Measurements from ENCODE around the gene MAK. TPM values are rescaled to one million over a fixed set of nuclear protein-coding genes. Genes with fewer than 3 reads are reported as not detected.
"Not testable (repeated sequence)": the region's sequence is repeated elsewhere in the genome, so short reads cannot be mapped to it uniquely, and the experiment has no call there.

MAK gene
- total RNA-seq, 1 experiment from 2014 or later: 0.06 TPM

DNA sequence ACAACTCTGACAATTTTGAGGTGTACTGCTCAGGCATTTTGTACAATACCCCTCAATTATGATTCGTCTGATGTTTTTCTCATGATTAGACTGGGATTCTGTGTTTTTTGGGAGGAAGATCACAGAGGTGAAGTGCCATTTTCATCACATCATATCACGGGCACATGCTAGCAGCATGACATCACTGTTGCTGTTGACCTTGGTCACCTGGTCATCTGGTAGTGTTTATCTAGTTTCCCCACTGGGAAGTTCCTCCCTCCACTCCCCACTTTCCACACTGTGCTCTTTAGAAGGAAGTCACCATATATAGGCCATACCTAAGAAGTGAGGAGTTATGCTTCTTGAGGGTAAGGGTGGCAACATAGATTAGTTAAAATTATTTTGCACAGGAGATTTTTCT is 22.7 kb upstream of the MAK start:
- H3K4me1 ChIP-seq (ENCODE audit: insufficient read depth, low read length, poor library complexity, severe bottlenecking): no peaks in the 10 kb centered on the region
- DNase-seq (ENCODE audit: low spot score): no peak
- H3K27ac ChIP-seq (ENCODE audit: low read depth, low read length, poor library complexity, severe bottlenecking): no peak overlapping the region
- POLR2A ChIA-PET (ENCODE audit: low non-redundant PET): no interaction called here
- H3K4me3 ChIP-seq (ENCODE audit: low read depth, low read length, poor library complexity, severe bottlenecking): no peak overlapping the region
- no peaks in the 10 kb centered on the region for H3K36me3 ChIP-seq (ENCODE audit: insufficient read depth, low read length, poor library complexity, severe bottlenecking)
- TF ChIP-seq, protein P1, sequence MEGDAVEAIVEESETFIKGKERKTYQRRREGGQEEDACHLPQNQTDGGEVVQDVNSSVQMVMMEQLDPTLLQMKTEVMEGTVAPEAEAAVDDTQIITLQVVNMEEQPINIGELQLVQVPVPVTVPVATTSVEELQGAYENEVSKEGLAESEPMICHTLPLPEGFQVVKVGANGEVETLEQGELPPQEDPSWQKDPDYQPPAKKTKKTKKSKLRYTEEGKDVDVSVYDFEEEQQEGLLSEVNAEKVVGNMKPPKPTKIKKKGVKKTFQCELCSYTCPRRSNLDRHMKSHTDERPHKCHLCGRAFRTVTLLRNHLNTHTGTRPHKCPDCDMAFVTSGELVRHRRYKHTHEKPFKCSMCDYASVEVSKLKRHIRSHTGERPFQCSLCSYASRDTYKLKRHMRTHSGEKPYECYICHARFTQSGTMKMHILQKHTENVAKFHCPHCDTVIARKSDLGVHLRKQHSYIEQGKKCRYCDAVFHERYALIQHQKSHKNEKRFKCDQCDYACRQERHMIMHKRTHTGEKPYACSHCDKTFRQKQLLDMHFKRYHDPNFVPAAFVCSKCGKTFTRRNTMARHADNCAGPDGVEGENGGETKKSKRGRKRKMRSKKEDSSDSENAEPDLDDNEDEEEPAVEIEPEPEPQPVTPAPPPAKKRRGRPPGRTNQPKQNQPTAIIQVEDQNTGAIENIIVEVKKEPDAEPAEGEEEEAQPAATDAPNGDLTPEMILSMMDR (conservative IDR thresholded peaks at IDR 0.05; ENCODE audit: low read depth, low read length): no peak
- TF ChIP-seq EZH2 (IDR thresholded peaks at IDR 0.05; ENCODE audit: borderline replicate concordance, low read depth, low read length, poor library complexity, severe bottlenecking): no peak
- H3K9me3 ChIP-seq (ENCODE audit: low read depth, low read length, poor library complexity, severe bottlenecking): no peaks in the 10 kb centered on the region
- H3K27me3 ChIP-seq (replicated peaks; ENCODE audit: insufficient read depth, low read depth, low read length, poor library complexity): no peaks in the 10 kb centered on the region
- CTCF ChIA-PET: no interaction called here
- BruUV-seq (replicated peaks): no TSS peak
- intact Hi-C loops (cut with micrococcal nuclease; ENCODE audit: unreplicated experiment): no loop called here

DNA sequence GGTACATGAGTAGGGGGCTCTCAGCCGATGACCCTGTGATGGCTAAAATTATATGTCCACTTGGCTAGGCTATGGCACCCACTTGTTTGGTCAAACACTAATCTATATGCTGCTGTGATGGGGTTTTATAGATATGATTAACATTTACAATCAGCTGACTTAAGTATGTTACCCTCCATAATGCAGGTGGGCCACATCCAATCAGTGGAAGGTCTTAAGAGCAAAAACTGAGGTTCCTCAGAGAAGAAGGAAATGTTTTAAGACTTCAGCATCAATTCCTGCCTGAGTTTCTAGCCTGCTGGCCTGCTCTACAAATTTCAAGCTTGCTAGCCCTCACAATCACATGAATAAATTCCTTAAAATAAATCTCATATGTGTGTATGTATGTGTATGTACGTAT is 18.9 kb upstream of the MAK start:
- ChIA-PET POLR2A (ENCODE audit: low non-redundant PET) (no interaction called here), CTCF (no interaction called here)
- DNase-seq (ENCODE audit: low spot score): no peak
- Histone ChIP-seq H3K4me3 (ENCODE audit: low read depth, low read length, poor library complexity, severe bottlenecking) (no peak overlapping the region), H3K36me3 (ENCODE audit: insufficient read depth, low read length, poor library complexity, severe bottlenecking) (no peaks in the 10 kb centered on the region), H3K4me1 (ENCODE audit: insufficient read depth, low read length, poor library complexity, severe bottlenecking) (no peaks in the 10 kb centered on the region), H3K27ac (ENCODE audit: low read depth, low read length, poor library complexity, severe bottlenecking) (no peak overlapping the region), H3K27me3 (replicated peaks; ENCODE audit: insufficient read depth, low read depth, low read length, poor library complexity) (no peaks in the 10 kb centered on the region), H3K9me3 (ENCODE audit: low read depth, low read length, poor library complexity, severe bottlenecking) (peaks cover 14% of the 10 kb centered on the region)
- intact Hi-C loops (cut with micrococcal nuclease; ENCODE audit: unreplicated experiment): no loop called here
- no peak for TF ChIP-seq EZH2 (IDR thresholded peaks at IDR 0.05; ENCODE audit: borderline replicate concordance, low read depth, low read length, poor library complexity, severe bottlenecking)
- TF ChIP-seq, protein P1 (conservative IDR thresholded peaks at IDR 0.05; ENCODE audit: low read depth, low read length): no peak
- no TSS peak for BruUV-seq (replicated peaks)

DNA sequence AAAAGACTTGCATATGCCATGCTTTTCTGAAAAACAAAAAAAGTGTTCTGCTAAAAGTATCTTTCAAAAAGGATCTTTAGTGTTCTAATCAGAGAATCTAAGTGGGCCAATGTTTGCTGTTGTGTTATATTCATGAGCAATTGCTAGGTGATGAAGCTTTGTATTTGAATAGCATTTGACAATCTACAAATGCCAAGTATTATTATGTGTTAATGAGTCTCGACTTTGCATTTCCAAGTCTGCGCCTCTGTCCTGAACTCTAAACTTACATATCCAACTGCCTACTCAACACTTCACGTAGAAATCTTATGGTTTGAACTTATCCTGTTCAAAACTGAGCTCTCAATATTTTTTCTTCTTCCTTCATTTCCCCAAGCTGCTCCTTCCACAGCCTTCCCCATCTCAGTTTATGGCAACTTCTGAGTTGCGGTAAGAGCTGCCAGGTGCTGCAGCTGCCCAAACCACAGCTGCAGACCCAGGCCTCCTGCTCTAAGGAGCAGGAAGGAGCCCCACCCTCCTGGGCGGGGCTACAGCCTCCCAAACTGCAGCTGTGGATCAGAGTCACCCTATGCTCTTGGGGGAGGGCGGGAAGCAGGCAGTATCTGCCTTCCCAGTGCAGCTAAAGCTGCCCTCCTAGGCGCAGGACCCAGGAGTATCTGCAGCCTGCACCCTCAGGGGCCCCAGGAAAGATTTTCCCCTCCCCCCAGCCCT is 16.7 kb upstream of the MAK start:
- no peak for DNase-seq (ENCODE audit: low spot score)
- Histone ChIP-seq H3K9me3 (ENCODE audit: low read depth, low read length, poor library complexity, severe bottlenecking) (peaks cover 14% of the 10 kb centered on the region), H3K36me3 (ENCODE audit: insufficient read depth, low read length, poor library complexity, severe bottlenecking) (no peaks in the 10 kb centered on the region), H3K4me3 (ENCODE audit: low read depth, low read length, poor library complexity, severe bottlenecking) (no peak overlapping the region), H3K4me1 (ENCODE audit: insufficient read depth, low read length, poor library complexity, severe bottlenecking) (no peaks in the 10 kb centered on the region), H3K27me3 (replicated peaks; ENCODE audit: insufficient read depth, low read depth, low read length, poor library complexity) (no peaks in the 10 kb centered on the region), H3K27ac (ENCODE audit: low read depth, low read length, poor library complexity, severe bottlenecking) (no peak overlapping the region)
- POLR2A ChIA-PET (ENCODE audit: low non-redundant PET): no interaction called here
- intact Hi-C loops (cut with micrococcal nuclease; ENCODE audit: unreplicated experiment): no loop called here
- TF ChIP-seq, protein P1 (conservative IDR thresholded peaks at IDR 0.05; ENCODE audit: low read depth, low read length): no peak
- TF ChIP-seq EZH2 (IDR thresholded peaks at IDR 0.05; ENCODE audit: borderline replicate concordance, low read depth, low read length, poor library complexity, severe bottlenecking): no peak
- BruUV-seq (replicated peaks): no TSS peak
- CTCF ChIA-PET: no interaction called here

DNA sequence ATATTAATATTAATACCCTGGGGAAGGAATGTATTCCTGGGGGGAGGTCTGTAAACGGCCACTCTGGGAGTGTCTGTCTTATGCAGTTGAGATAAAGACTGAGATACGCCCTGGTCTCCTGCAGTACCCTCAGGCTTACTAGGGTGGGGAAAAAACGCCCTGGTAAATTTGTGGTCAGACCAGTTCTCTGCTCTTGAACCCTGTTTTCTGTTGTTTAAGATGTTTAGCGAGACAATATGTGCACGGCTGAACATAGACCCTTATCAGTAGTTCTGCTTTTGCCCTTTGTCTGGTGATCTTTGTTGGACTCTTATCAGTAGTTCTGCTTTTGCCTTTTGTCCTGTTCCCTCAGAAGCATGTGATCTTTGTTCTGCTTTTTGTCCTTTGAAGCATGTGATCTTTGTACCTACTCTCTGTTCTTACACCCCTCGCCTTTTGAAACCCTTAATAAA is 15.5 kb upstream of the MAK start:
- H3K36me3 ChIP-seq (ENCODE audit: insufficient read depth, low read length, poor library complexity, severe bottlenecking); H3K27ac ChIP-seq (ENCODE audit: low read depth, low read length, poor library complexity, severe bottlenecking); H3K4me3 ChIP-seq (ENCODE audit: low read depth, low read length, poor library complexity, severe bottlenecking); H3K27me3 ChIP-seq (replicated peaks; ENCODE audit: insufficient read depth, low read depth, low read length, poor library complexity); H3K4me1 ChIP-seq (ENCODE audit: insufficient read depth, low read length, poor library complexity, severe bottlenecking); CTCF ChIA-PET; BruUV-seq (replicated peaks); intact Hi-C loops (cut with micrococcal nuclease; ENCODE audit: unreplicated experiment); POLR2A ChIA-PET (ENCODE audit: low non-redundant PET); DNase-seq (ENCODE audit: low spot score): not testable (repeated sequence)
- H3K9me3 ChIP-seq (ENCODE audit: low read depth, low read length, poor library complexity, severe bottlenecking): peaks cover 14% of the 10 kb centered on the region

All from A673 (cell line).